Pancreas (tissue), 10 donors: ENCODE results near the gene SHC3. TPM values are rescaled to one million over a fixed set of nuclear protein-coding genes. Genes with fewer than 3 reads are reported as not detected.

Source experiments
- ATAC-seq, 4 donors: fragments of 200-7000 bp; cut with Tn5 transposase; one replicate each; pipeline versions ENCODE4 v1.8.0 to v1.9.1; 2020; ENCODE audit warnings: mild to moderate bottlenecking in 4 of 4, moderate library complexity in 4 of 4
- DNase-seq, 6 donors: peaks; one replicate each; pipeline ENCODE4 v3.0.0-alpha.2; 2020
- FAIRE-seq: peaks from 2 replicates; lab custom pipeline; 2012; peaks lifted over from hg19 to GRCh38; lab: Jason Lieb, UNC
- H3K27ac ChIP-seq, 4 donors: fragments of 200-600 bp; sonication (generic); 1 replicate in 3 of 4; 2 replicates in 1 of 4; pipeline versions ENCODE4 v1.5.0 to v1.8.0; 2020
- H3K27me3 ChIP-seq, 4 donors: fragments of 200-600 bp; one replicate each; pipeline ENCODE4 v1.8.0; 2021
- H3K36me3 ChIP-seq, 3 donors: fragments of 200-600 bp; sonication (generic) in 1 of 3; one replicate each; pipeline versions ENCODE4 v1.5.0 to v1.8.0; 2020 to 2021
- H3K4me1 ChIP-seq, 3 donors: fragments of 200-600 bp; one replicate each; pipeline ENCODE4 v1.8.0; 2021
- H3K4me3 ChIP-seq, 4 donors: fragments of 200-600 bp; sonication (generic) in 2 of 4; one replicate each; pipeline versions ENCODE4 v1.5.0 to v1.8.0; 2020 to 2021
- H3K9me3 ChIP-seq, 4 donors: fragments of 200-600 bp; one replicate each; pipeline ENCODE4 v1.8.0; 2021
- WGBS, 2 donors: extraction: QIAGEN DNeasy Blood & Tissue Kit; methylation state at CpG; one replicate each; pipeline ENCODE4 v1.1.7; 2013; 5-methylcytosine and 5-hydroxymethylcytosine counted together
- intact Hi-C, 3 donors: fragments of 100-400 bp; cut with DNase I; formaldehyde crosslinking; loops; one replicate each; pipeline versions ENCODE4 v1.11.1 to v1.14.2; 2022
- polyA plus RNA-seq, 2 donors: library from polyadenylated mRNA; stranded (reverse); fragments of 200-250 nt; gene quantifications; one replicate each; pipeline ENCODE4 v1.2.3, GENCODE V29; 2013
- total RNA-seq, 6 donors: library from RNA; stranded (reverse); fragmentation: NEBNext Ultra II Directional in 4 of 6; extraction: Animal tissue kit (Norgen Biotek cat#: 25700) in 4 of 6; gene quantifications; one replicate each; pipeline versions ENCODE4 v1.2.1 to v1.2.4, GENCODE V29; 2021 to 2023
- TF ChIP-seq, protein P1 (sequence below), 4 donors: fragments of 200-600 bp; sonication (generic) in 3 of 4; IDR thresholded peaks; one replicate each; pipeline versions ENCODE4 v1.5.0 to v1.8.0; 2021; ENCODE audit warnings: antibody characterized with exemption in 4 of 4
- donor health status: healthy with polysubstance abuse.
- donor health status: DM: no; HTN: no; CAD: no; lungs with moderate emphysema.
- donor health status: DM: no; HTN: no; CAD: no.
- donor health status: control.
- donor health status: control.
- donor health status: Bipolar disorder and iron deficiency.
- donor health status: DM: yes; HTN: yes; CAD: no.
- donor health status: DM: no; HTN: no; CAD: no.
- donor health status: DM: no; HTN: no; CAD: no.
- donor health status: DM: yes; HTN: yes; CAD: no.

The SHC3 gene
- total and polyA plus RNA-seq, 8 donors = 0.19 to 6.3 (median 1.8) TPM

DNA sequence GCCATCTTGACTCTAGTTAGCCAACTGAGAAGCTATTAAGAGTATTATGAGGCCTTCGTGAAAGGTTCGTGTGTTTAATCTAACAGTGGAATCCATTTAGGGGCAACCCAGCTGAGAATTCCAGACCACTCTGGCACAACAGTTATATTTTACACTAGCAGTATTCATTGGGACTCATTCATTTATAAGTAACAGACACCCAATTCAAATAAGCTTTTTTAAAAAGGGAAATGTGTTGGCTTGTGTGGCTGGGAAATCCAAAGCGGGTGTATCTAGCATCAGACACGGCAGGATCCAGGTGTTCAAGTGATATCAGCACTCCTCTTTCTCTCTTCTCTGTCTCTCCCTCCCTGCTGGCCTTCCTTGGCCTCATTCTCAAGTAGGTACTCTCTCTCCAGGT lies 46.0 kb upstream of the SHC3 start:
- intact Hi-C loops = no loop called here
- no peak for ATAC-seq
- WGBS, 2 donors = 89 to 91% methylated on average over 4 of the region's 4 CpGs

DNA sequence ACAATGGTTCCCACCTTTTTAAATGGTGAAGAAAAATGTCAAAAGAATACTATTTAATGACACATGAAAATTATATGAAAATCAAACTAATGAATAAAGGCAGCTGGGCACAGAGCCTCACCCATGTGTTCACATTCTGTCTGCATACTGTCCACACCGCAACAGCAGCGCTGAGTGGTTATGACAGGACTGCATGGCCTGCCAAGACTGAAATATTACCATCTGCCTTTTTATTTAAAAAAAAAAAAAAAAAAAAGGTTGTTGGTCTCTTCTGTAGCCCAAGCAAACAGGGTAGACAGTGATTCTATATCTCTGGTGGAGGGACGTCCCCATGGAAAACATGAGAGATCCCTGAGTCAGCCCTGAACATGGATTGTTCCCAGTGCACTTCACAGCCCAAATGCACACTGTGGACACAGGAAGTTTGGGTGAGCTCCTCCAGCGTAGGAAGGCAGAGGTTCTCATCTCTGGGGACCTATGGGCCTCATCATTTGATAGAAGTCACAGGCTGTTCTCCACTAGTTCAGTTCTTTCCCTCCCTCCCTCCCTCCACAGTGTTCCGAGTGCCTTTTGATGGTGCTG lies 44.9 kb upstream of the SHC3 start:
- intact Hi-C loops = no loop called here
- 86% methylated on average over 5 of the region's 5 CpGs for WGBS, 2 donors
- no peak for FAIRE-seq
- Histone ChIP-seq H3K27me3 (no peaks in the 10 kb centered on the region), H3K4me3 (no peak overlapping the region), H3K4me1 (no peaks in the 10 kb centered on the region), H3K9me3 (no peaks in the 10 kb centered on the region), H3K36me3 (no peaks in the 10 kb centered on the region), H3K27ac (no peak overlapping the region)
- TF ChIP-seq, protein P1, sequence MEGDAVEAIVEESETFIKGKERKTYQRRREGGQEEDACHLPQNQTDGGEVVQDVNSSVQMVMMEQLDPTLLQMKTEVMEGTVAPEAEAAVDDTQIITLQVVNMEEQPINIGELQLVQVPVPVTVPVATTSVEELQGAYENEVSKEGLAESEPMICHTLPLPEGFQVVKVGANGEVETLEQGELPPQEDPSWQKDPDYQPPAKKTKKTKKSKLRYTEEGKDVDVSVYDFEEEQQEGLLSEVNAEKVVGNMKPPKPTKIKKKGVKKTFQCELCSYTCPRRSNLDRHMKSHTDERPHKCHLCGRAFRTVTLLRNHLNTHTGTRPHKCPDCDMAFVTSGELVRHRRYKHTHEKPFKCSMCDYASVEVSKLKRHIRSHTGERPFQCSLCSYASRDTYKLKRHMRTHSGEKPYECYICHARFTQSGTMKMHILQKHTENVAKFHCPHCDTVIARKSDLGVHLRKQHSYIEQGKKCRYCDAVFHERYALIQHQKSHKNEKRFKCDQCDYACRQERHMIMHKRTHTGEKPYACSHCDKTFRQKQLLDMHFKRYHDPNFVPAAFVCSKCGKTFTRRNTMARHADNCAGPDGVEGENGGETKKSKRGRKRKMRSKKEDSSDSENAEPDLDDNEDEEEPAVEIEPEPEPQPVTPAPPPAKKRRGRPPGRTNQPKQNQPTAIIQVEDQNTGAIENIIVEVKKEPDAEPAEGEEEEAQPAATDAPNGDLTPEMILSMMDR (IDR thresholded peaks at IDR 0.05) = no peak
- no peak for ATAC-seq
- no peak for DNase-seq

More for the DNA sequence above, 46.0 kb upstream of the SHC3 start:
- Histone ChIP-seq H3K27ac (no peak overlapping the region), H3K36me3 (no peaks in the 10 kb centered on the region), H3K4me3 (no peak overlapping the region), H3K4me1 (no peaks in the 10 kb centered on the region), H3K9me3 (no peaks in the 10 kb centered on the region), H3K27me3 (no peaks in the 10 kb centered on the region)
- no peak for DNase-seq
- TF ChIP-seq, protein P1 (IDR thresholded peaks at IDR 0.05) = no peak
- no peak for FAIRE-seq

DNA sequence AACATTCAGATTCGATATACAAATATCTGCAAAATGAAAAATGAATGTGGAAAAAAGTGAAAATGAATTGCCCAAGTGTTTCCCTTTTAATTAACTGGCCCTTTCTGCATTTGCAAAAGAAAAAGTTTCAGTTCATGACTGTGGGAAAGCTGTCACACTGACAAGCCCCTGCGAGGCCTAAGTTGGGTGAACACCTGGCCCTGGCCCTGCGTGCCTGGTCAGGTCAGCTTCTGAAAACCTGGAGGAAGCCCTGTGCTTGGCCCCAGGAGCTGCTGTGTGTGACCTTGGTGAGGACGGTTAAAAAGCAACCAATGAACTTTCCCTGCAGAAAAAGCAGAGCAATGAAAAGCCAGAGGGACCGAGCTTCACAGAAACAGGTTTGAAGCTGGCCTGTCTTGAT lies 41.0 kb upstream of the SHC3 start:
- TF ChIP-seq, protein P1 (IDR thresholded peaks at IDR 0.05) = no peak
- H3K27me3 ChIP-seq = no peaks in the 10 kb centered on the region
- H3K4me1 ChIP-seq = no peaks in the 10 kb centered on the region
- H3K27ac ChIP-seq = no peak overlapping the region
- ATAC-seq (no peak), DNase-seq (no peak), FAIRE-seq (no peak)
- intact Hi-C loops = no loop called here
- H3K9me3 ChIP-seq = no peaks in the 10 kb centered on the region
- WGBS, 2 donors = 61 to 63% methylated on average over 5 of the region's 5 CpGs
- no peaks in the 10 kb centered on the region for H3K36me3 ChIP-seq
- no peak overlapping the region for H3K4me3 ChIP-seq

DNA sequence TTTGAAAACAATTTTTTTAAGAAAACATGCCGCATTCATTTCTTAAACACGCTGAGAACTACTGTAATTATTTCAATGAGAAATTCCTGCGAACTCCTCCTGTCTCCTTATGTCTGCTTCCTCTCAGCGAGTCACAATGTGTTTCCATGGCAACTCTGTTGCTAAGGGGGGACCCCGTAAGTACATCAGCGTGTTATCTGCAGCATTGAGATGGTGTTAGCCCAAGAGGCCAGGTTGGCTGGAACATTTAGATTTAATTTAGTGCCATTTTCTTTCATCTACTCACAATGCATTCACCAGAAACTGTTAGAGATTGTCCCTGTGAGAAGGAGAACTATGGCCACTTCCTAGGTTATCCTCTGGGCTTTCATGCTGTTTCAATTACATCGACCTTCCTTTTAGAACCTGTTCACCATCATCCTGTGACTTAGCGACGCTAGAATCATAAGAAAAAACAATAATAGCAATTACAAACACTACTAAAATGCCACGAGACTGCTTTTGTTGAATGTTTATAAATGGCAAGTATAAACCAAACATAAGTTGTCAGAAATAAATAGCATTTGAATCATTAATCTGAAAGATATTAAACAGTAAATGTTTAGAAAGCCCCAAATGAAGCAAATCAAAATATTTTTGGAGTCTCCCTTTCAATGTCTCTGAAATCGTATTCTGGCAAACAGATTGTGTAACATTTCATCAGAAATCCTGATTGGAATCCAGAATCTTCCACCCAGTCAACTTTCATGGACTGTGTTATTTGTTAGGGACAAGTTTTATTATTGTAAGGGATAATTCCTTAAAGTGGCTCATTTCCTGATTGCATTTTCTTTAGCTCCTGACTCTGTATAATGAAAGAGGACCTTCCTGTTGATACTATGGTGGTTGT lies 39.7 kb upstream of the SHC3 start:
- H3K4me1 ChIP-seq = no peaks in the 10 kb centered on the region
- H3K27me3 ChIP-seq = no peaks in the 10 kb centered on the region
- 72 to 75% methylated on average over 11 of the region's 11 CpGs for WGBS, 2 donors
- TF ChIP-seq, protein P1 (IDR thresholded peaks at IDR 0.05) = no peak
- intact Hi-C loops = no loop called here
- no peaks in the 10 kb centered on the region for H3K36me3 ChIP-seq
- FAIRE-seq (no peak), ATAC-seq (no peak), DNase-seq (no peak)
- no peaks in the 10 kb centered on the region for H3K9me3 ChIP-seq
- H3K27ac ChIP-seq = no peak overlapping the region
- no peak overlapping the region for H3K4me3 ChIP-seq

DNA sequence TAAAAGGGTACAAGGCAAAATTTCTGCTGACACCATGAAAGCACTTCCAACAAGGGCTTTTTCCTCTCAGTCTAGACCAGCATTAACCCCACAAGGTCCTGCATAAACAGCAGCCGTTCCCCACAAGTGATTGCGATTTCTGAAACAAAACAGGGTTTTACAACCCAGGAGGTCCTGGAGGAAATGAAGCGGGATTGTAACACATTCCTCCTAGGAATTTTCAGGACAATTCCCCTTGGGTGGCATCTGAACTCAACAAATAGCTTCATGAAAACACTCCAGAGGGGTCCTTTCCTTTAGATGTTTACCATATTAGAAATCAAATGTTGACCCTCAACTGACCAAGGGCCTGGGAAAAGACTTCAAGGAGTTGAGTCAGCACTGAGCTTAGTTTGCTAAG lies 36.7 kb upstream of the SHC3 start:
- H3K4me3 ChIP-seq = no peak overlapping the region
- H3K36me3 ChIP-seq = no peaks in the 10 kb centered on the region
- TF ChIP-seq, protein P1 (IDR thresholded peaks at IDR 0.05) = no peak
- H3K4me1 ChIP-seq = no peaks in the 10 kb centered on the region
- WGBS, 2 donors = 83 to 94% methylated on average over 3 of the region's 3 CpGs
- no peak for DNase-seq
- ATAC-seq = no peak
- no peaks in the 10 kb centered on the region for H3K27me3 ChIP-seq
- no peaks in the 10 kb centered on the region for H3K9me3 ChIP-seq
- no peak for FAIRE-seq
- intact Hi-C loops = no loop called here
- H3K27ac ChIP-seq = no peak overlapping the region
